HG03460 (cell line): ENCODE measurements around the gene FNBP1L.
"Not testable (repeated sequence)": the region's sequence is repeated elsewhere in the genome, so short reads cannot be mapped to it uniquely, and the experiment has no call there.

Experiments used
- ATAC-seq: cut with Tn5 transposase; IDR thresholded peaks from one replicate; pipeline ENCODE4 v1.9.1; 2021; ENCODE audit not compliant: unreplicated experiment

Gene FNBP1L

GRCh38 chr1:93528412-93528811 lies 80.5 kb downstream of the FNBP1L start:
- no peak for ATAC-seq

DNA sequence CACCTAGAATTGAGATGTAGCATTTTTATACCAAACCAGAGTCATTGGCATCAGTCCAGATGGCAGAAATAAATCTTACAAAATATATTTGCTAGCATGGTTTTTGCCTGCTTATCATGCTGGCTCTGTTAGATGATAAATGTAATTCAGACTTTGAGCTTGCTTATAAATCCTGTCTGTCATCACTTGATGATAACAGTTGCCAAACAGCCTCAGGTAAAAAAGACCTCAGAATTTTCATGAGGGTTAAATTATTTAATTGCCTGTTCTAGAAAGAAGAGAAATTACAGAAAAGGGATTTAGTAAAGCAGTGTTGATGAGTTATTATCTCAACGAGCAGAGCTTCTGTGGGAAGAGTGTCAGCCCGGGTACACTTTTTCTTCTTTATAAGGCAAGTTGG lies 83.3 kb downstream of the FNBP1L start:
- no peak for ATAC-seq

DNA sequence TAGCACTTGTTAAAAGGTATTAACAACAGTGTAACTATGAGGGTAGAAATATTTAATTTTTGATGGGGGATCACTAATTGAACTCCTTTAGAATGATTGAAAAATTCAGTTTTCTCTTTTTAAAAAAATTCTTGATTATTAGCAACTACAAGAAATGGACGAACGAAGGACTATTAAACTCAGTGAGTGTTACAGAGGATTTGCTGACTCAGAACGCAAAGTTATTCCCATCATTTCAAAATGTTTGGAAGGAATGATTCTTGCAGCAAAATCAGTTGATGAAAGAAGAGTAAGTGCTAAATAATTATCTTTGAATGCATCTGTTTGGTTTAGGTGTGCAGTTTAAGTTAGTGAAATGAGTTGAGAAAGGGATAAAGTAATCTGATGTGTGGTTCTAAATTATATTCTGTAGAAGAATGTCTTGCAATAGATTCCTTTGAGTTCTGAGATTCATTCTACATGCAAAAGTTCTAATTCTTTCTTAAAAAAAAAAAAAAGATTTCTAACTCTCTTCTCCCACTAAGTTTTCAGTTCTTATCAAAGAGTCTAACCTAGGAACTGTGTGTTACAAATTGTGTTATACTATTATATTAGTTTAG lies 85.0 kb downstream of the FNBP1L start:
- ATAC-seq: no peak

DNA sequence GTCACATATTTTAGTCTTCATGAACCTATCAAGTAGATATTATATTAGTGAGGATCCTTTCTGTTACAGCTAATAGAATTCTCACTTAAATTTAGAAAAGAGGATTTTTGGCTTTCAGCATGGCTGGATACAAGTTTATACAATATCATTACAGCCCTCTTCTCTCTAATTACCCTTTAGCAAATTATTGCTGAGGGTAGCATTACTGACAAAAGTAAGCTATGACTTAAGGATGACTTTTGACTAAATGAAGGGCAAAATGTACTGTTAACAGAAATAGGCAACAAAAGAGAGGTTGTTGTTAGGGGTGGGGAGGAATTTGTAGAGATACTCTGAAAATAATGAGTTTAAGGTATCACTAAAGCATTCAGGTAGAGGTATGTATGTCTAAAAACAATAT lies 85.8 kb downstream of the FNBP1L start:
- no peak for ATAC-seq

DNA sequence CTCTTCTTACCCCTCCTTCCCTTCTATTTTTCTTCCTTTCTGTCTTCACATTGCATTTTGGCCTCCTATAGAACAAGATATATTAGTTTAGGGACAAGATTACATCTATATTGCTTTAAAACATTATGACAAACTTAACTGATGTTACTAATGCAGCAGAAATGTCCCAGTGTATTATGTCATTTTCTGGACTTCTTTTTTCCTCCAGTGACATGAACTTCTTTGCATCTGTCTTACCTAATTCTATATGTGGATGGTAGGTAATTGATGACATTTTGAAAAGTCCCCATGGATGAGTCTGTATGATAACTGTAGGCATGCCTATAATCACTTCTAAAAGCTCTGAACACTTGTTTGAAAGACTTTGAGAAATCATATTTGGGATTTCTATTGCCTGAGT lies 89.5 kb downstream of the FNBP1L start:
- no peak for ATAC-seq

GRCh38 chr1:93537924-93538323 lies 90.0 kb downstream of the FNBP1L start:
- no peak for ATAC-seq

DNA sequence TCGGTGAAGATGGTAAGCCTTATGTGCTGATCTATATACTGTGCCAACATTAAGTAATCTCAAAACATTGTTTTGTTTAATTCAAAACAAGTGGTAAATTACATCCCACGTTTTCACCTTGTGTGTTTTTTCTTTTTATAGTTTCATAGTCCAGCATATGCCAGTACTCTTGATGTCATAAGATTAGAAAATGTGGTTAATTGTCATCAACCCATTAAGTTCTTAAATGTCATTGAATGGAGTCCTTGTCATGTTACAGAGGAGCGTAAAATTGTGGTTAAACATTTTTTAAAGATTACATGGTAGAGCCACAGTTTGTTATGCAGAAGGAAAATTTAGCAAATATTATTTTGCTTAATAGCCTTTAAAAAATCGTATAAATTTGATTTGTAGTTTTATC lies 93.1 kb downstream of the FNBP1L start:
- no peak for ATAC-seq

DNA sequence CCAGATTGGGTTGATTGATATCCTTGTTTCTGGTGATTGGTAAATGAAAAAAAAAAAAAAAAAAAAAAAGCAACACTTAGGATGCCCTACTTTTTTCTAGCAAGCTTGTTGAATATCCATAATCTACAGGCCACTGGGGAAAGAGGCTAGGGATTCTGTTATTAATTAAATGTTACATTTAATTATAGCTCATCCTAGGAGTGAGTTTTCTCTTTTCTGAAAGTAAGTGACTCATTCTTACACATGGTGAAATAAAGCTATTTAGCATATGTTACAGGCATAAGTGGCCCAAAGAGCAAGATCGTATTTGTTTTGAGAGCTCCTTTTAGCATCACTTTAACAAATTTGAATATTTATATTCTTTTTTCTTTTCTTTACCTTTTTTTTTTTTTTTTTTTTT lies 94.5 kb downstream of the FNBP1L start:
- no peak for ATAC-seq

DNA sequence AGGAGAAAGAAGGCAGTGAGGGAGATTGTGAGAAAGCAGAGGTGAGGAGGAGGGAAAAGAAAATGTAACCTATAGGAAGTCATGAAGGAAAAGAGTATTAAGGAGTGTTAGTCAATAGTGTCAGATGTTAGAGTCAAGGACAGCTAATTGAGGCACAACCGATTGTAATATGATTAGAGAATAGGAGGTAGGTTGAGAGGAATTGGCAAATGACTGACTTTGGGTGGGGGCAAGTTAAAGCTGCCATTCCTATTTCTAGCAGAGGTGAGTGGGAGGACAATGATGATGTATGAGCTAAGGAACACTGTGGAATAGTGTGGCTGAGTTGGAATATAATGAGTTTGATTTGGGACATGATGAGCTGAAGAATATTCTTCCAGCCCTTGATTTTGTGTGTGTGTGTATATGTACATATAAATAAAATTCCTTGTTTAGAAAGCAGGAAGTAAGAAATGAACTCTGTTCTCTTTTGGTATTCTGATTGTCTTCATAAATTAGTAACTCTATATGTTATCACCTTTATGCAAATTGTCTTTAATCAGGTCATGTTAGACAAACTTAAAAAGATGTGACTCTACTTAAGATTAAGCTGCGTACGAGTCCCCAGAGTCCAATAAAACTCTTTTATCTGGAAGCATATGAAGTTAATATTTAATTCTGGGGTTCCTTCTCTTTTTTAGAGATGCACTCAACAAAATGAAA lies 98.4 kb downstream of the FNBP1L start:
- no peak for ATAC-seq

GRCh38 chr1:93549131-93549530 lies 101.2 kb downstream of the FNBP1L start:
- no peak for ATAC-seq

DNA sequence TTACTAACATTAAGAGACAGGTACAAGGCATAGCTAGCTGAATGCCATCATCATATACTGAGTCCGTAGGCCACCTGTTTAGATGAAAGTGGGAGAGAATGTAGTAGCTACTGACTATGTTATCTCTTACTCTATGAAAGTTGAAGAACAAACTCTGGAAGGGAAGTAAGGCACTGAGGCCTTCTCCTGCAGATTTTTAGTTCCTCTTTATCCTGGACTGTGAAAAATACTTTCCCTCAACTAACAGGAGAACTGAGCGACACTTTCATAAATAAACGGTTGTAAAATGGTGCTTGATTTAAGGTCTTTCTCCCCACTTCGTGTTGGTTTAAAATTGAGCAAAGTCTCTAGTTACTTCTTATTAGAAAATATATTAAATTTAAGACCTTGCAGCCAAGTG lies 101.9 kb downstream of the FNBP1L start:
- ATAC-seq: no peak

GRCh38 chr1:93552741-93553455 lies 105.0 kb downstream of the FNBP1L start:
- no peak for ATAC-seq

- not testable (repeated sequence) for ATAC-seq
Measured at GRCh38 chr1:93553886-93554490, 106.1 kb downstream of the FNBP1L start.

DNA sequence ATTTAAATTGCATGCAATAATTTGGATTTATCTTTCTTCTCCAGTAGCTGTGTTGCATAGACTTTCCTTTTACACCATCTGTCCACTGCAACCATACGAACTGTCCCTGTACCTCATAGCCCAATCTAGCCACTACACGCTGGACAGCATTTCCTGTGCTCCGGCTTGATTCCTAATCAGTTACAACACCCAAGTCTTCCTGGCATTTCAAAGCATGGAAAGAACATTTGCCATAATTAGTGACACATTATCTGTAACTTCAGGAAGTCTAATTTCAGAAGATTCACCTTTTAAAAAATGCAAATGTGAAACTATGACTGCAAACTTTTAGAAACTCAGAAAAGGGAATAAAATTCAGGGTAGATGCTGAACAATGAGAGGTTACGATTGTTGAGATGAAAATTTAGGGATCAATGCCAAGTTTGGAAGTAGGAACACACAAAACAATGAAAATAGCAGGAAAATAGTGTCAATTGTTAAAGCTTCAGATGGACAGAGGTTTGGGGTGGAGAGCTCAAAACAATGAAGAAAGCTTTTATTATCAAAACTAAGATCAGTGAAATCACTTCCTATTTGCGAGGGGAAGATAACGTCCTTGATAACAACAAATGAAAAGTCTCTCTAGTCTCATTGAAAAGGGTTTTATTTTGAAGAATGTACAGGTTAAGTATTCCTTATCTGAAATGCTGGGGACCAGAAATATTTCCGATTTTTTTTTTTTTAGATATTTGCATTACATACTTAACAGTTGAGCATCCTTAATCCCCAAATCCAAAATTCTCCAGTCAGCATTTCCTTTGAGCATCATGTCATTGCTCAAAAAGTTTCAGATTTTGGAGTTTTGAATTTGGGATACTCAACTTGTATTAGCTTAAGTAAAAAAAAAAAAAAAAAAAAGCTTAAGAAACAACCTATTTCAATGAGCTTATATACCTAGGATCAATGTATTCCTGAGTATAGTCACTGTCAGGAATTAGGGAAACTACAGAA lies 107.3 kb downstream of the FNBP1L start:
- no peak for ATAC-seq

GRCh38 chr1:93556291-93556690 lies 108.4 kb downstream of the FNBP1L start:
- no peak for ATAC-seq

DNA sequence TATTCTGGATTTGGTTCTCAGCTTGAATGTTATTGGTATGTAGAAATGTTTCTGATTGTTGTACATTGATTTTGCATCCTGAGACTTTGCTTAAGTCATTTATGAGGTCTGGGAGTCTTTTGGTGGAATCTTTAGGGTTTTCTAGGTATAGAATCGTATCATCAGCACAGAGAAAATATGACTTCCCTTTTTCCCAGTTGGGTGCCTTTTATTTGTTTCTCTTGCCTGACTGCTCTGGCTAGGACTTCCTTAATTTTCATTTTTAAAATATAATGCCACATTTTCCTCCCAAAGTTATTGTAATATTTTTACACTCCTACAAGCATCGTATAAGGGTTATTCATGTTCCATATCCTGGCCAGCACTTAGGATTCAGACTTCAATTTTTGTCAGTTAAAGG lies 111.1 kb downstream of the FNBP1L start:
- ATAC-seq: no peak

GRCh38 chr1:93559695-93560094 lies 111.8 kb downstream of the FNBP1L start:
- no peak for ATAC-seq

- ATAC-seq: no peak
Measured at GRCh38 chr1:93565496-93566206, 117.7 kb downstream of the FNBP1L start.

DNA sequence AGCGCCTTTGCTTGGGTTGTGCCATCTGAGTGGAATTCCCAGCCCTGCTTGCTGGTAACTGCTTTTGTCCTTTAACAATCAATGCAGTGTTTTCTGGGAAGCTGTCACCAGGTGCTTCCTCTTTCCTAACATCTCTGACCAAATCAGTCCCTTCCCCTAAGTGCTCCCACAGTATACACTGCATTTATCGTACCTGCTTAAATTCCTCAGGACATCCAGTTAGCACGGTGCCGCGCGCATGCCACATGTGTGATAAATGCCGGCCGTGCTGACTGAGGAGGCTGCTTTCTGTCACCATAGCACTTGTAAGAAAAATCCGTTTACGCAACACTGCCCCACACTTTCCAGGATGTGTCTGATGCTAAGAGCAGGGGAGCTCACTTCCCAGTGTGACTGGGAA lies 118.3 kb downstream of the FNBP1L start:
- ATAC-seq: no peak

- no peak for ATAC-seq
Measured at GRCh38 chr1:93567255-93567918, 119.5 kb downstream of the FNBP1L start.
